Stimulated activated CD4-positive, alpha-beta T cell treated with anti-CD3 and anti-CD28 coated beads, Interleukin-15, amount 100 ng/mL, for 48 hours (primary cell): Measurements from ENCODE around the gene CD244.
"Not testable (repeated sequence)": the region's sequence is repeated elsewhere in the genome, so short reads cannot be mapped to it uniquely, and the experiment has no call there.

ENCODE experiments used
- DNase-seq, 2 donors: peaks; one replicate each; pipeline ENCODE4 v3.0.0-alpha.2; 2020; ENCODE audit warnings: low read depth in 2 of 2

CD244 gene

DNA sequence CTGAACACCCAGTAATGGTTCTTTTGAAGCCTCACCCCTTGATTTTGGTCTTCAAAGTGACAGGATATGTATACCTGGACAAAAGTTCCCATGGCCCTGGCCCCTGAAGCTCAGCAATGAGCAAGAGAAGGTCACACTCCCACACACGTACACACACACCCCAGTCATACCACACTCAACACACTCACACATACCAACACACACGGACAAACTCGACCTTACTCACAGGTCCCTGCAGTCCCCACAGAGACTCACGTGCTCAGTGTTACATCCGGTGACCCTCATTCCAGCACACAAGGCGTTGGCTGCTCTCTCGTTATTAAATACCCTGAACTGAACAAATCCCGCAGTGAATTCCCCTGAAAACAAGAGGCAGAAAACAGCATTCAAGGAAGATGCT lies 16.4 kb upstream of the CD244 start:
- no peak for DNase-seq

GRCh38 chr1:160877221-160877620 lies 14.5 kb upstream of the CD244 start:
- DNase-seq = no peak

GRCh38 chr1:160876311-160876710 lies 13.6 kb upstream of the CD244 start:
- no peak for DNase-seq

GRCh38 chr1:160875591-160875990 lies 12.9 kb upstream of the CD244 start:
- DNase-seq = not testable (repeated sequence)

GRCh38 chr1:160874935-160875334 lies 12.2 kb upstream of the CD244 start:
- no peak for DNase-seq

DNA sequence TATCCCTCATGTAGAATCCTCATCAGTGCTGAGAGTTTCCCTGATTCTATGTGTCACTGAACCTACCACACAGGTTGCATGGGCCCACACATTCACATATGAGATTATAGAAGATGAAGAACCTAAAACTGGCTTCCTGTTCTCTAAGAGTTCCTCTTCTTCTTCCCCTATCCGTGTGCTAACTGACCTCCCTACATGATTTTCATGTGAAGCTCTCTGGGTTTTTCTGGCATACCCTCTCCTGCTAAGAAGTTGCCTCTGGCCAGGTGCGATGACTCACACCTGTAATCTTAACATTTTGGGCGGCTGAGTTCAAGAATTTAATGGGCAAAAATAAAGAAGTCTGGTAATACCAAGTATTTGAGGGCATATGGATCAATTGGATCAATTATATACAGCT lies 5.5 kb upstream of the CD244 start:
- no peak for DNase-seq

DNA sequence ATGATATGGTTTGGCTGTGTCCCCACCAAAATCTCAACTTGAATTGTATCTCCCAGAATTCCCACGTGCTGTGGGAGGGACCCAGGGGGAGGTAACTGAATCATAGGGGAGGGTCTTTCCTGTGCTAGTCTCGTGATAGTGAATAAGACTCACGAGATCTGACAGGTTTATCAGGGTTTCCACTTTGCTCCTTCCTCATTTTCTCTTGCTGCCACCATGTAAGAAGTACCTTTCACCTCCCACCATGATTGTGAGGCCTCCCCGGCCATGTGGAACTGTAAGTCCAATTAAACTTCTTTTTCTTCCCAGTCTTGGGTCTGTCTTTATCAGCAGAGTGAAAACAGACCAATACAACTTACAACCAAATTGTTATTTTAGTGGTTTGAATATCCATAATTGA lies 5.0 kb upstream of the CD244 start:
- DNase-seq = not testable (repeated sequence)

GRCh38 chr1:160866695-160867260 lies 4.1 kb upstream of the CD244 start:
- DNase-seq = no peak

DNA sequence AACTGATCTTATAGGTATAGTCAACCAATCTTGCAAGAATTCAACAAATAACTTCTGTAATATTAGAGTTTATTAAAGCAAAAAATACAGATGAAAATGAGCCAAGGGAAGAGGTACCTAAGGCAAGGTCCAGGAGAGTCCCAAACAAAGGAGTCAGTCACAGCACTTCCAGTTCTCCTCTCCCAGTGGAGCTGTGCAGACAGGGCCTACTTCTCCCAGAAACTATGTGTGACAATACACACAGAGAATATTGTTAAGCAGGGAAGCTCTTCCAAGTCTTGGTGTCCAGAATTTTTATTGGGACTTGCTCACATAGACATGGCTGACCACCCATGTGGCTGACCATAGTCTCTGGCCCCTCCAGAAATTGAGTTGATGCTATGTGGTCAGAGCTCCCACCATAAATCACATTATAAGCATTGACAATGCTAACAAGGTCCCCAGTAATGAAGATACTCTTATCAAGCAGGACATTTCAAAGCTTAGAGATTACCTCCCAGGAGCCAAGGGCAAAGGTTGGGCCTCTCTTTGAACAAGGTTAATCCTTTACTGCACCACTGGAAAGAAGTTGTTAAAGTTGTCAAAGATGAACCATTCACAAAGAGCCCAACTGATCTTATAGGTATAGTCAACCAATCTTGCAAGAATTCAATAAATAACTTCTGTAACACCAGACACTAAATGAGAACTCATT lies 3.5 kb upstream of the CD244 start:
- DNase-seq = no peak

DNA sequence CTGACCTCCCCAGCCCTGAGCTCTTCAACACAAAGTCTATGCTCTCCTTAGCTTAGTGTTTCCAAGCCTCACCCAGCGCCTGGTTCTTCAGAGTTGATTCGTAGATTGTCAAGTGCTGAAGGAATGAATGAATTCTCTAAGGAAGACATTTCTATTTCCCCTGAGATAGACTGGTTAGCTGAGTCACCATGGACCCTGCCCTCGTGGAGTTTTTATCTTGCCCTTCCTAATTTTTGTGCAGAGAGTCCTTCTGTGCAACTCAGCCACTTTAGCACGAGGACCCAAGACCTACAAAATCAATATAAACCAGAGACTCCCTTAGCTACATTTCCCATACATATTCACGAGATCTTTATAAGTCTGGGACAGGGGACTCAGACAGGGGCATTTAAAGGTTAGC lies 2.6 kb upstream of the CD244 start:
- no peak for DNase-seq

DNA sequence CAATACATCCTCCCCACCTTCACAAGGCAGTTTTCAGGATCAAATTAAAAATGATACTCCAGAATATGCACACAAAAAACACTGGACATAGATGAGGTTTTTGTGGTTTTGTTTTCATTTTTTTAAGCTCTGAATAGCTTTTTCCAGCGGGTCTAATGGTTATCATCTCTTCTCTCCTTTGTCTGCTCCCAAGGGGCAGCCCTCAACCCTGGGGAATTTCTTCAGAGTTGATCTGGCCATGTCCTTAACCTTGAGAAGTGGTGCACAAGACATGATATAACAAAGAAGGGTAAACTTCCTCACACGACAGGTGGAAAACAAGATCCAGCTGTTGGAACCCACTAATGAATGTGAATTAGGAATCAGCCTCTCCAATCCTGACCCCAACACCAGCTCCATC lies 1.5 kb upstream of the CD244 start:
- no peak for DNase-seq

GRCh38 chr1:160863774-160864131 lies 1.1 kb upstream of the CD244 start:
- no peak for DNase-seq

DNA sequence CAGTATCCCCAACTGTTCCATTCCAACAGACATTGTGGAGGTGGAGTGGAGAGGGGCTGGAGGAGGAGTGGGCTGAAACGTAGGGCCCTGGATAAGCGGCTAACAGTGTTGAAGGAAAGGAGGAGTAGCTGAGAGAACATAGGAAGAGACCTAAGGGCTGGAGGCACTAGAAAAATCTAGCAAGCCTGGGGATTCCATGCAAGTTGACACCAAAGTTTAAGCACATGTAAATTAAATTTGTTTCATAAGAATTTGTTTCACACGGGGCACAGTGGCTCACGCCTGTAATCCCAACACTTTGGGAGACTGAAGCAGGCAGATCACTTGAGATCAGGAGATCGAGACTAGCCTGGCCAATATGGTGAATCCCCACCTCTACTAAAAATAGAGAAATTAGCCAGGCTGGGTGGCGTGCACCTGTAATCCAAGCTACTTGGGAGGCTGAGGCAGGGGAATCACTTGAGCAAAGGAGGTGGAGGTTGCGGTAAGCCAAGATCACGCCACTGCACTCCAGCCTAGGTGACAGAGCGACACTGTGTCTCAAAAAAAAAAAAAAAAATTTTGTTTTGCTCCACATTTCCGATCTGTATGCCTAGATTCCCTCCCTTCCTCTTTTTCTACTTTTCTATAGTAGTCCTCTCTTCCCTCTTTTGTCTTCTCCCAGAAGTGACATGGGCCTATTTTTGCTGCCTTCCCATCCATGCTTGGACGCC lies 530 bp upstream of the CD244 start:
- DNase-seq = no peak

- DNase-seq = no peak
Observed at GRCh38 chr1:160860840-160861505, 1.7 kb downstream of the CD244 start.

- DNase-seq = no peak
Observed at GRCh38 chr1:160859166-160859565, 3.5 kb downstream of the CD244 start.

GRCh38 chr1:160858507-160858906 lies 4.2 kb downstream of the CD244 start:
- no peak for DNase-seq

DNA sequence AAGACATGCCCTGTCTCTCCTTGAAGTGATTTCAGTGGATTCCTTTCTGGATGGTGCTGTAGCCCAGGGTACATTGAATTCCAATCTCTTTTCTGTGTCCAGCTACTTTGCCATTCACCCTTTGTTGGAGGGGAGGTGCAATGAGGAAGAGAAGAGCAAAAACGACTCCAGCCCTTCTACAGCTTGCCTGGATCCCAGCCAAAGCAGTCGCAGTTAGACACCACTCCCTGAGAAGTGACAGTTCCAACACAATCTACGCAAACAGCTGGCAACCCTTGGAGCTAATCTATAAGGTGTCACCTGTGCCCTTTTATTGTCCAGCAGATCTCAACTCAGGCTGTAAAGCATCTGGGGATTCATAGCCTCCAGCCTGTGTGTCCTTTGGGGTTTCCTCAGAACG lies 4.6 kb downstream of the CD244 start:
- no peak for DNase-seq

GRCh38 chr1:160855181-160855981 lies 7.3 kb downstream of the CD244 start:
- no peak for DNase-seq

DNA sequence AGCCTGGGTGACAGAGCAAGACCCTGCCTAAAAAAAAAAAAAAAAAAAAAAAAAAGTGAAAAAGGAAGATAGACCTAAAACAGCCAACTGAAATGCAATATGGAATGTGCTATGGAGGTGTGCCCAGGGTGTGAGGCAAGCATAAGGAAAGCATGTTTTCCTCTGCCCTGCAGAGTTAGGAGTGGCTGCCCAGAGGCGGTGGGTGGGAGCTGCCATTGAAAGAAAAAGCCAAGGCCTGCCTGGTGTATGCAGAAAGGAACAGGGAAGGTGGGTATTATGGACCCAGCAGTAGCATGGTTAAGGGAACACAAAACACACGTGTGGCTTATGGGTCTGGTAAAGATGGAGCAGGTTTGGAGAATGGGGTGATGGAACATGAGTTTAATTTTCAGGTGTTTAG lies 8.9 kb downstream of the CD244 start:
- DNase-seq = no peak

DNA sequence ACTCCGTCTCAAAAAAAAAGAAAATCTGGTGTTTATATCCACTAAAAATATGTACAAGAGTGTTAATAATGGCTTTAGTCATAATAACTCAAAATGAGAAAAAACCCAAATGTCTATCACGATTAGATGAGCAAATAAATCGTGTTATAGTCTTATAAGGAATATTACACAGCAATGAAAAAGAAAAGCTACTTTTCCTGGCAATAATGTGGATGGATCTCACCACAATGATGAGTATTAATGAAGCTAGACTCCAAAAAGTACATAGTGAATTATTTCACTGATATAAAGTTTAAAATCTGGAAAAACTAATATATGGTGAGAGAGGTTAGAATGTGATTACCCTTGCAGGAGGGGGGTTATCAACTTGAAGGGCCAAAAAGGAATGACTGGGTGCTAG lies 9.7 kb downstream of the CD244 start:
- no peak for DNase-seq

GRCh38 chr1:160850993-160851392 lies 11.7 kb downstream of the CD244 start:
- no peak for DNase-seq

GRCh38 chr1:160850541-160850940 lies 12.1 kb downstream of the CD244 start:
- no peak for DNase-seq
